Measurements from ENCODE around the gene TACR3.
"Not testable (repeated sequence)": the region's sequence is repeated elsewhere in the genome, so short reads cannot be mapped to it uniquely, and the experiment has no call there.

TACR3 gene

GRCh38 chr4:103721251-103721650 is 1.5 kb upstream of the TACR3 start:
- no peak overlapping the region for H3K4me3 ChIP-seq (ENCODE audit: low read depth, low read length)
- H3K27ac ChIP-seq, result no peak overlapping the region
- H3K36me3 ChIP-seq, result no peaks in the 10 kb centered on the region
- DNase-seq, result no peak
- H3K9me3 ChIP-seq (ENCODE audit: severe bottlenecking), result no peaks in the 10 kb centered on the region
- no peak for TF ChIP-seq CTCF (IDR thresholded peaks at IDR 0.05; ENCODE audit: low read depth, low read length)
- H3K27me3 ChIP-seq (ENCODE audit: insufficient read depth, low read depth, severe bottlenecking), result no peaks in the 10 kb centered on the region

GRCh38 chr4:103720661-103721060 is 876 bp upstream of the TACR3 start:
- DNase-seq, result no peak
- no peaks in the 10 kb centered on the region for H3K9me3 ChIP-seq (ENCODE audit: severe bottlenecking)
- H3K36me3 ChIP-seq, result no peaks in the 10 kb centered on the region
- H3K4me3 ChIP-seq (ENCODE audit: low read depth, low read length), result no peak overlapping the region
- H3K27me3 ChIP-seq (ENCODE audit: insufficient read depth, low read depth, severe bottlenecking), result no peaks in the 10 kb centered on the region
- no peak for TF ChIP-seq CTCF (IDR thresholded peaks at IDR 0.05; ENCODE audit: low read depth, low read length)
- no peak overlapping the region for H3K27ac ChIP-seq

GRCh38 chr4:103719105-103719829 is 518 bp downstream of the TACR3 start:
- H3K27ac ChIP-seq, result no peak overlapping the region
- H3K4me3 ChIP-seq (ENCODE audit: low read depth, low read length), result no peak overlapping the region
- no peak for DNase-seq
- no peaks in the 10 kb centered on the region for H3K36me3 ChIP-seq
- no peak for TF ChIP-seq CTCF (IDR thresholded peaks at IDR 0.05; ENCODE audit: low read depth, low read length)
- no peaks in the 10 kb centered on the region for H3K27me3 ChIP-seq (ENCODE audit: insufficient read depth, low read depth, severe bottlenecking)
- H3K9me3 ChIP-seq (ENCODE audit: severe bottlenecking), result no peaks in the 10 kb centered on the region

- no peak for TF ChIP-seq CTCF (IDR thresholded peaks at IDR 0.05; ENCODE audit: low read depth, low read length)
- H3K4me3 ChIP-seq (ENCODE audit: low read depth, low read length), result no peak overlapping the region
- no peaks in the 10 kb centered on the region for H3K36me3 ChIP-seq
- no peaks in the 10 kb centered on the region for H3K9me3 ChIP-seq (ENCODE audit: severe bottlenecking)
- DNase-seq, result no peak
- no peaks in the 10 kb centered on the region for H3K27me3 ChIP-seq (ENCODE audit: insufficient read depth, low read depth, severe bottlenecking)
- no peak overlapping the region for H3K27ac ChIP-seq
These were observed 27.2 kb downstream of the TACR3 start for GRCh38 chr4:103692615-103693014.

GRCh38 chr4:103673983-103674382 is 45.8 kb downstream of the TACR3 start:
- no peak for DNase-seq
- no peaks in the 10 kb centered on the region for H3K27me3 ChIP-seq (ENCODE audit: insufficient read depth, low read depth, severe bottlenecking)
- H3K36me3 ChIP-seq, result no peaks in the 10 kb centered on the region
- H3K4me3 ChIP-seq (ENCODE audit: low read depth, low read length), result no peak overlapping the region
- no peak for TF ChIP-seq CTCF (IDR thresholded peaks at IDR 0.05; ENCODE audit: low read depth, low read length)
- no peaks in the 10 kb centered on the region for H3K9me3 ChIP-seq (ENCODE audit: severe bottlenecking)
- H3K27ac ChIP-seq, result no peak overlapping the region

- H3K9me3 ChIP-seq (ENCODE audit: severe bottlenecking); H3K27me3 ChIP-seq (ENCODE audit: insufficient read depth, low read depth, severe bottlenecking); H3K36me3 ChIP-seq; H3K27ac ChIP-seq; H3K4me3 ChIP-seq (ENCODE audit: low read depth, low read length); DNase-seq: not testable (repeated sequence)
These were observed 53.0 kb downstream of the TACR3 start for GRCh38 chr4:103666764-103667163.

Data from WERI-Rb-1 (cell line).